GM21576 (cell line): ENCODE results near the gene BRD3.

ENCODE experiments used
- ATAC-seq: cut with Tn5 transposase; IDR thresholded peaks from one replicate; pipeline ENCODE4 v1.9.1; 2021; ENCODE audit warnings: mild to moderate bottlenecking, moderate library complexity; ENCODE audit not compliant: unreplicated experiment

The BRD3 gene

DNA sequence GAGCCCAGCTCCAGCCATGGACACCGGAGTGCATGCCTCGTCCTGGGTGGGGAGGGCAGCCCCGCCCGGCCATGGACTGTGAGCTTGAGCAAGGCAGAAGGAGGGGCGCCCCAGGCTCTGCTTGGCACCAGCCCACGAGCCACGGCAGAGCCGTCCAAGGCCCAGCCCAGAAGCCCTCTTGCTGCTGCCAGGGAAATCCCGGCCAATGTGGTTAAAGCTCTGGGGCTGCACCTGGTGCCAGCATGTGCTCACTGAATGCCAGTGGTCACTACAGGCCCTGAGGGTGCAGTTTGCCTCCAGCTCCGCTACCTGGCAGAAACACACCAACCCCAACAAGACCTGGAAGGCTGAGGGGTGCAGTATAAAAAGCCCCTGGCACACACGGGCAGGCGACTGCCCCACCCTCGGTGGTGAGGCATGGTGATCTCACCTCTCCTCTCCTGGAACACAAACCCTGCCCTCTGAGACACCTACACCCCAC lies 11.8 kb downstream of the BRD3 start:
- no peak for ATAC-seq

DNA sequence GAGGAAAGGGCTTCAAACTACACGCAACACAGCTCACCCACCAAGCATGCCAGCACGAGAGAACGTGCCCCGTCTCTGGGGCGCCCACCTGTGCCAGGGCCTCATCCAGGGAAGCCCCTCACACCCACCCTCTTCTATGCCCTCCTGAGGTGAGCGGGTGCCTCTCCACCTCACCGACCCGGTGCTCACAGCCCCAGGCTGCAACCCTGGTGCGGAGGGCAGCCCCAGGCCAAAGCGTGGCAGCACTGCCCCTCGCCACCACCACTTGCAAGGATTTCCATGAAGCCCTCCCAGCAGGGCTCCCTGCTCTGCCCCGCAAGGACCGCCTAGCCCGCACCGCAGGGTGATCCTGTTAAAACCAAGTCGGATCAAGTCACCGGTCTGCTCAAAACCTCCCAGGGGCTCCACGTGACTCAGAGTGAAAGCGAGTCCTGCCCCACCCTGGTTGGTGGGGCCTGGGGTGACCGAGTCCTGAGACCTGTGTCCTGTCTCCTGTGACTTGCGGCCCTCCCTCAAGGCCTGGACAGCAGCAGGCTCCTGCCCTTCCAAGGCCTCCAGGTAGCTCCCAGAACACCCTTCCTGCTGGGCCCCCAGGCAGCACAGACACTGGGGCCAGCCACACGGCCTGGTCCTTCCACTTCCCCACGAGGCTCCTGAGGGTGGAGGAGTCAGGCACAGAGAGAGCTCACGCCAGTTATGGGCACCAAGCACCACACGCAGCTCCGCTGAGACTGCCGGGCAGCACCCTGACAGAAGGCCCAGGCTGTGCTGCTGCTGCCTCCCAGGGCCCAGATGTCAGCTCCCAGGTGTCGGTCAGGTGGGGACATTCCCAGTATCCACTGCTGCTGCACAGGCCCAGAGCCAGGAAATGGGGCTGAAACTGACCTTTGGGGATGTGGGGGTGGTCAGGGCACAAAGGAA lies 12.7 kb downstream of the BRD3 start:
- no peak for ATAC-seq

- ATAC-seq, result no peak
These were observed 13.7 kb downstream of the BRD3 start for GRCh38 chr9:134053941-134054761.

DNA sequence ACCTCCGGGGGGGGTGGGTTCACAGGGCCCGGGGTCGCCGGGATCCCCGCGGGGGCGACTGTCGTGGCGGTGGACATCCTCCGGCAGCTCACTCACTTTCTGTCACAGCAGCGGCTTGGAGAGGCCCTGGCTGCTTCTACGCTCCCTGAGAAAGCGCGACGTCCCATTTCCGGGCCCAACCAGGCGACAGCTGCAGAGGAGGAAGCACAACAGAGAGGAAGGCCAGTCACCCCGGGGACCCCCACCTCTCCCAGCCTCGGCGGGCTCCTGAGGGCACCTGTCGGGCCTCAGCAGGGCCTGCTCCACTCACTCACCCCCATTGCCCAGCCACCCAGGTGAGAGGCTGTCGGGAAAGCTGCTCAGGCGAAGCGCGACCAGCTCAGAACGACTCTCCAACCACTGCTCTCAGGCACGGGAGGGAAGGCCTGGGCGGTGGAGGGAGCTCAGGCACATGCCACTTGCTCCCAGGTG lies 14.4 kb downstream of the BRD3 start:
- no peak for ATAC-seq

DNA sequence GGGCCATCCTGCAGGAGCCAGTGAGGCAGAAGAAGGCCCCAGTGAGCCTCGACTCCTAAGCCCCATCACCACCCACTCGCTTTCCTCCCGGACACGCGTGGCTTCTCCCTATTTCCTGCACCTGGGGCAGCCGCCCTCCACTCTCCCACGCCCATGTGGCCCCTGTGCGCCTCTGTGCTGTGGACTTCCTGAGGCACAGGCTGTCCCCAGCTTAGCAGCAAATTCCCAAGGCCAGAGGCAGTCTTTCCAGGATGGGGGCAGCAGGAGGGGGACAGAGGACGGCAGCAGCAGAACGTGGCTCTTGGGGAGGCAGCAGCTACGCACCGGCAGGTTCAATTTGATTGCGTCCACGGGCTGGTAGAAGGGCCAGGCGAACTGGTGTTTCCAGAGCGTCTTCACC lies 14.9 kb downstream of the BRD3 start:
- no peak for ATAC-seq

- ATAC-seq, result no peak
These were observed 15.3 kb downstream of the BRD3 start for GRCh38 chr9:134052491-134052890.

- ATAC-seq, result no peak
These were observed 16.5 kb downstream of the BRD3 start for GRCh38 chr9:134051319-134051718.

DNA sequence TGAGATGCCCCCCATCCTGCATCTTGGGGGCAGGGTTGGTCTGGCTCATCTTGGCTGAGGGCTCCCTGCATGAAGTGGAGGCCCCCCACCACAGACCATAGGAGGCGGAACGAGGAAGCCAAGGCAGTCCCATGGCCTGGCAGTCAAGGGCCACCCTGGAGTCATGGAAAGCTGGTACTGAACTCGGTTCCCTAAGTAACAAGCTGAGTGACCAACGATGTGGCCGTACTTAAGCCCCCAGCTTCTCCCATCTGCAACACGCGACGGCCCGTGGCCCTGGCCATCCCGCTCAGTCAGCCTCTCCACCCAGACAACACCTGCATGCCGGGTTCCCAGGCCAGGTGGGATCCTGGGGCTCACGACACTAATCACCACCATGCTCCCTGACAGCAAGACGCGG lies 17.1 kb downstream of the BRD3 start:
- no peak for ATAC-seq

GRCh38 chr9:134049772-134050588 lies 17.8 kb downstream of the BRD3 start:
- no peak for ATAC-seq

- no peak for ATAC-seq
These were observed 18.6 kb downstream of the BRD3 start for GRCh38 chr9:134049236-134049635.

DNA sequence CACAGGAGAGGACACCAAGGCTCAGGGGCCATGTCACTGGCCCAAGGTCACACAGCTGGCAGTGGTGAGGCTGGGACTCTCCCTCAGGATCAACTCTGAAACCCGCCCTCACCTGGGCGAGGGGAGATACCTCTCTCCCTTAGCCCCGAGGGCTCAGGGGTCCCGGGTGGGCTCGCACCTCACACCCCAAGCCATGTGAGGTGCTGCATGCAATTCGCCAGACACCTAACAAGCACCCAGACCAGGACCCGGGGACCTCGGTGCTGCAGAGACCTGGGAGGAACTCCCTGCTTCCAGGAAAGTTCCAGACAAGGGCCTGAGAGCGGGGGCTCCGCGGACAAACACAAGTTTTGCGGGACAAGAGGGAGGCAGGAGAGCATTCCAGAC lies 19.3 kb downstream of the BRD3 start:
- ATAC-seq, result no peak

- ATAC-seq, result no peak
These were observed 19.8 kb downstream of the BRD3 start for GRCh38 chr9:134047868-134048581.

DNA sequence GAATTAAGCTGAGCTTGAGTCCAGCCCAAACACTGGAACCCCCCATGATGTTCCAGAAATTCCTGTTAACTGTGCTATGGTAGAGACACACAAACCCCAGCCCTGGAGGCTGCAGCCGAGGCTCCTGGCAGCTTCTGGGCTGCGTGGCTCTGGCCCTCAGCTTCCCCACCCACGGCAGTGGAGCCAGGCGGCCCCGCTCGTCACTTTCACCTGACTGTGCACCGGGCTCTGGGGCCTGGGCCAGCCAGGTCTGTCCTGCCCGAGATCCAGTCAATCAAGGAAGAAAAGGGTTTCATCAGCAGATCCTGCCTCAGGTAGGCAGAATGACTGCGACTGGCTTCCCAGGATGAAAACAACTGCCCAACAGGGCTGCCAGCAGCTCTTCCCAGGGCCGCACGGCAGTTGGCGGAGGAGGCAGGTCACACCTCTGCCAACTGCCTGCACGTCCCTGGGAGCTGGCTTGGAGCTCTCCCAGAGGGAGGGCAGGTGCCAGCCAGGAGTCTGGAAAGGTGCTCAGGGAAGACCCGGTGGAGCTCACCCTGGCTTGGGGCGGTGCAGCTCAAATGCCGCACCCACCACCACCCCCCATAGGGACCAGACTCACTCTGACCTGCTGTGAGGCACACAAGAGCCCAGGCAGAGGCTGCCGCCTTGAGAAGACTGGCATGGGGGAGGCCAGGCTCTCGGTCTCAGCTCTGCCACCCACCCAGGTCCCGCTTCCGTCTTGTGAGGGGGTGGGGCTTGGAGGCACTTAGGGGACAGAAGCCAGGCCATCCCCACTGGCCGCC lies 20.7 kb downstream of the BRD3 start:
- ATAC-seq, result no peak

GRCh38 chr9:134045841-134046544 lies 21.8 kb downstream of the BRD3 start:
- ATAC-seq, result no peak

GRCh38 chr9:134044944-134045343 lies 22.9 kb downstream of the BRD3 start:
- no peak for ATAC-seq

DNA sequence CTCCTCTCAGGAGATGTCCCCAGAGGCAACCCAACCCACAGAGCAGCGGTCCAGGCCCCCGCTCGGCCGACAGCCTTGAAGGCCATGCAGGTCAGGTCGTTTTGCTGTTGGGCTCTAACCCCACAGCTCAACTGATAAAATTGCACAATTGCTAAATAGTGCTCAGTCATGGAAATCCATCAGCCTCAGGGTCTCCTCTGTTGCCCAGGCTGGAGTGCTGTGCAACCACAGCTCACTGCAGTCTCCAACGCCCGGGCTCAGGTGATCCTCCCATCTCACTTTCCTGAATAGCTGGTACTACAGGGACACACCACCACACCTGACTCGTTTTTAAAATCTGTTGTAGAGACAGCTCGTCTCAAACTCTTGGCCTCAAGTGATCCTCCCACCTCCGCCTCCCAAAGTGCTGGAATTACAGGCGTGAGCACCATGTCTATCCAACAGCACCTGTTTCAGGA lies 24.3 kb downstream of the BRD3 start:
- ATAC-seq, result no peak

- ATAC-seq, result no peak
These were observed 26.2 kb downstream of the BRD3 start for GRCh38 chr9:134041649-134041962.

GRCh38 chr9:134040781-134041648 lies 26.8 kb downstream of the BRD3 start:
- ATAC-seq, result no peak
